Pancreas (tissue), 10 donors: ENCODE data around the gene BRD7. TPM values are rescaled to one million over a fixed set of nuclear protein-coding genes. Genes with fewer than 3 reads are reported as not detected.
A peak's percentile ranks its signal among the peaks of the same experiment; 100 is the strongest.

Source experiments
- ATAC-seq, 4 donors: fragments of 200-7000 bp; cut with Tn5 transposase; one replicate each; pipeline versions ENCODE4 v1.8.0 to v1.9.1; 2020; ENCODE audit warnings: mild to moderate bottlenecking in 4 of 4, moderate library complexity in 4 of 4
- DNase-seq, 6 donors: peaks; one replicate each; pipeline ENCODE4 v3.0.0-alpha.2; 2020
- FAIRE-seq: peaks from 2 replicates; lab custom pipeline; 2012; peaks lifted over from hg19 to GRCh38; lab: Jason Lieb, UNC
- H3K27ac ChIP-seq, 4 donors: fragments of 200-600 bp; sonication (generic); 1 replicate in 3 of 4; 2 replicates in 1 of 4; pipeline versions ENCODE4 v1.5.0 to v1.8.0; 2020
- H3K27me3 ChIP-seq, 4 donors: fragments of 200-600 bp; one replicate each; pipeline ENCODE4 v1.8.0; 2021
- H3K36me3 ChIP-seq, 3 donors: fragments of 200-600 bp; sonication (generic) in 1 of 3; one replicate each; pipeline versions ENCODE4 v1.5.0 to v1.8.0; 2020 to 2021
- H3K4me1 ChIP-seq, 3 donors: fragments of 200-600 bp; one replicate each; pipeline ENCODE4 v1.8.0; 2021
- H3K4me3 ChIP-seq, 4 donors: fragments of 200-600 bp; sonication (generic) in 2 of 4; one replicate each; pipeline versions ENCODE4 v1.5.0 to v1.8.0; 2020 to 2021
- H3K9me3 ChIP-seq, 4 donors: fragments of 200-600 bp; one replicate each; pipeline ENCODE4 v1.8.0; 2021
- WGBS, 2 donors: extraction: QIAGEN DNeasy Blood & Tissue Kit; methylation state at CpG; one replicate each; pipeline ENCODE4 v1.1.7; 2013; 5-methylcytosine and 5-hydroxymethylcytosine counted together
- intact Hi-C, 3 donors: fragments of 100-400 bp; cut with DNase I; formaldehyde crosslinking; loops; one replicate each; pipeline versions ENCODE4 v1.11.1 to v1.14.2; 2022
- polyA plus RNA-seq, 2 donors: library from polyadenylated mRNA; stranded (reverse); fragments of 200-250 nt; gene quantifications; one replicate each; pipeline ENCODE4 v1.2.3, GENCODE V29; 2013
- total RNA-seq, 6 donors: library from RNA; stranded (reverse); fragmentation: NEBNext Ultra II Directional in 4 of 6; extraction: Animal tissue kit (Norgen Biotek cat#: 25700) in 4 of 6; gene quantifications; one replicate each; pipeline versions ENCODE4 v1.2.1 to v1.2.4, GENCODE V29; 2021 to 2023
- TF ChIP-seq, protein P1 (sequence below), 4 donors: fragments of 200-600 bp; sonication (generic) in 3 of 4; IDR thresholded peaks; one replicate each; pipeline versions ENCODE4 v1.5.0 to v1.8.0; 2021; ENCODE audit warnings: antibody characterized with exemption in 4 of 4
- donor health status: healthy with polysubstance abuse.
- donor health status: DM: no; HTN: no; CAD: no; lungs with moderate emphysema.
- donor health status: DM: no; HTN: no; CAD: no.
- donor health status: control.
- donor health status: control.
- donor health status: Bipolar disorder and iron deficiency.
- donor health status: DM: yes; HTN: yes; CAD: no.
- donor health status: DM: no; HTN: no; CAD: no.
- donor health status: DM: no; HTN: no; CAD: no.
- donor health status: DM: yes; HTN: yes; CAD: no.

The BRD7 gene
- total and polyA plus RNA-seq, 8 donors = 23.4 to 40.4 (median 32.4) TPM

DNA sequence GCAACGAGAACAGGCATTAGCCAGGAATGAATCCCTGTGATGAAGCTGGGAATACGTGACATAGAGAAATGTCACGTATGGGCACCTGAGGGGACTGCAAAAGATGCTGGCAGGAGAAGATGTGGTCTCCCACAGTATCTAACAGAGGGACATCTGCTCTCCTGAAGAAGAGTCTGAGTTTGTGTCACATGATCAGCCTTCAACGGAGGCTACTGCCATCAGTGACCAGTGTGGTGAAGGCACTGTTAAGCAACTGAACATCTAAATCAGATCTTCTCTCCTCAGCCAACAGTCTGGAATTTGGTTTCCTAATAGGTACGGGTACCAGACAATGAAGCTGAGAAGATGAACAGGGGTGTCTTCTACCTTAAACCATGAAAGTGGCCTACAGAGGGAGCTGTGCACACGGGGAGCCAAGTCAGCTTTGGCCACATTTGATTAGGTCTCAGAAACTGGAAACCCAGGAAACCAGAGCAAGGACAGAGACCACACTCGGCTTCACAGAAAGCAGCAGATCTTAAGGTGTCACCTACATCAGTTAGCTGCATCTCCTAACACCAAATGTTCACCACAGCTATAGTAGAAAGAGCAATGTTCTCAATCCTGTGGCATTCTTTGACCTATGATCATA is 41.8 kb downstream of the BRD7 start:
- intact Hi-C loops = no loop called here
- DNase-seq = no peak
- WGBS, 2 donors = 70 to 72% methylated on average over 7 of the region's 7 CpGs
- Histone ChIP-seq H3K36me3 (peaks cover 0 to 30% (median 5%) of the 10 kb centered on the region in 3 donors), H3K4me1 (no peaks in the 10 kb centered on the region), H3K4me3 (no peak overlapping the region), H3K27ac (no peak overlapping the region), H3K27me3 (no peaks in the 10 kb centered on the region), H3K9me3 (no peaks in the 10 kb centered on the region)
- TF ChIP-seq, protein P1, sequence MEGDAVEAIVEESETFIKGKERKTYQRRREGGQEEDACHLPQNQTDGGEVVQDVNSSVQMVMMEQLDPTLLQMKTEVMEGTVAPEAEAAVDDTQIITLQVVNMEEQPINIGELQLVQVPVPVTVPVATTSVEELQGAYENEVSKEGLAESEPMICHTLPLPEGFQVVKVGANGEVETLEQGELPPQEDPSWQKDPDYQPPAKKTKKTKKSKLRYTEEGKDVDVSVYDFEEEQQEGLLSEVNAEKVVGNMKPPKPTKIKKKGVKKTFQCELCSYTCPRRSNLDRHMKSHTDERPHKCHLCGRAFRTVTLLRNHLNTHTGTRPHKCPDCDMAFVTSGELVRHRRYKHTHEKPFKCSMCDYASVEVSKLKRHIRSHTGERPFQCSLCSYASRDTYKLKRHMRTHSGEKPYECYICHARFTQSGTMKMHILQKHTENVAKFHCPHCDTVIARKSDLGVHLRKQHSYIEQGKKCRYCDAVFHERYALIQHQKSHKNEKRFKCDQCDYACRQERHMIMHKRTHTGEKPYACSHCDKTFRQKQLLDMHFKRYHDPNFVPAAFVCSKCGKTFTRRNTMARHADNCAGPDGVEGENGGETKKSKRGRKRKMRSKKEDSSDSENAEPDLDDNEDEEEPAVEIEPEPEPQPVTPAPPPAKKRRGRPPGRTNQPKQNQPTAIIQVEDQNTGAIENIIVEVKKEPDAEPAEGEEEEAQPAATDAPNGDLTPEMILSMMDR (IDR thresholded peaks at IDR 0.05) = peak in 1 of 4 donors; percentile 10
- FAIRE-seq = no peak
- ATAC-seq = peak in 3 of 4 donors; percentile 67 to 75 (median 71)

DNA sequence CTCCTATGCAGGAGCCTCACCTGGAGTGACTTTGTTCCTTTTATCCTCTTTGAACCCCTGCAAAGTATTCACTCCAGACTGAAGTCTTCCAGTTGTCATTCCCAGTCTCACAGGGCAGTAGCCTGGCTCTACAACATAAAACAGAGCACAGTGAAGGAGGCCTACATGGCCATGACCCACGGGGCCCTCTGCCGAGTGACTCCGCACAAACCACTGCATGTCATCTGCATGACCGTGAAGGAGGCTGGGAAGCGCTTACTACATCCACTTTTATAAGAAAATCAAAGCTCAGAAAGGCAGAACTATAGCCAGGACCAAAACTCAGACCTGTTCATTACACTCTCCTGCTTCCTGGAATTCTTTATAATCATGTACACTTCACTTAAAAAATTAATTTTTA is 42.5 kb downstream of the BRD7 start:
- no peak overlapping the region for H3K27ac ChIP-seq
- 84 to 86% methylated on average over 5 of the region's 5 CpGs for WGBS, 2 donors
- ATAC-seq (no peak), FAIRE-seq (no peak), DNase-seq (no peak)
- intact Hi-C loops = no loop called here
- TF ChIP-seq, protein P1 (IDR thresholded peaks at IDR 0.05) = no peak
- no peak overlapping the region for H3K4me3 ChIP-seq
- H3K9me3 ChIP-seq = no peaks in the 10 kb centered on the region
- H3K36me3 ChIP-seq = peaks cover 0 to 35% (median 5%) of the 10 kb centered on the region in 3 donors
- H3K27me3 ChIP-seq = no peaks in the 10 kb centered on the region
- no peaks in the 10 kb centered on the region for H3K4me1 ChIP-seq

DNA sequence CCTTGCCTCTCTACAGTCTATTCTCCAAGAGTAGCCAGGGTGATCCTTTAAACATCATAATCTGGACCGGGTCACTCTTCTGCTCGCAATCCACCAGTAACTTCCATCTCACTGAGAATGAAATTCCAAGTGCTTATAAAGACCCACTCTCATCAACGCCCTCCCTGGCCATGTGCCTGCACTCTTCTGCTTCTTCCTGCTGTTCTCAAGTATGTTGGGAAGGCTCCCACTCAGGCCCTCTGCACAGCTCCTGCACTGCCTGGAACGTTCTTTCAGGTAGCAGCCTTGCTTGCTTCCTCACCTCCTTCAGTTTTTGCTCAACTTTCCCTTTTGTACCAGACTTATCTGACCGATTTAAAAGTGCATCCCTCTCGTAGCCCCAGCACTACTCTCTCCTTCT is 44.4 kb downstream of the BRD7 start:
- no peak for ATAC-seq
- no peak for FAIRE-seq
- intact Hi-C loops = no loop called here

DNA sequence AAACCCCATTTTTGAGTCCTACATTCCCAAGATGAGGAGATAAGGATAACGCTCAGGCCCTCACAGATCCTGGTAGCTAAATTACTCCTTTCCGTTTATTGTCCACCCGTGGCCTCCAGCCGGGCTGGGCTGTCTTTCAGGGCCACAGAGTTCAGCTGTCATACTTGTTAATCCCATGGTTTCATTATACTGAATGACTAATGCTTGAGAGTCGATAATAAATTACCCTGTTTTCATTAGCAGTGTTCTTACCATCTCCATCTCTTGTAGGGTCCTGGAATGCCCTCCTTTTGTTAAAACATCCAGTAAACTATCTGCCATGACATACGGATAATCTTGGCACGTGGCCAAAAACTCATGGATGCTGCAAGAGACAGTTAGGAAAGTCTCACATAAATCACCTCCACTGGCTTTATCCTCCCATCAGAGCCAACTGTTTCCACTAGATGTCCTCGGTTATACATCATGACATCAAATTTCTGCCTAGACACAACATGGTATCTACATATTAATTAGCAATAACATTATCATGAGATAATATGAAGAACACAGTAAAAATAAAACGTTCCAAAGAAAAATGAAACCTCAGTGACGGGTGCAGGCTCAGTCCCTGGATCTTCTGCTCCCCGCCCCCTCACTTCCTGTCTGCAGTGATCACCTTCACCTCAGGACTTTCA is 45.3 kb downstream of the BRD7 start:
- no peak for FAIRE-seq

More for the DNA sequence above, 44.4 kb downstream of the BRD7 start:
- no peaks in the 10 kb centered on the region for H3K27me3 ChIP-seq
- TF ChIP-seq, protein P1 (IDR thresholded peaks at IDR 0.05) = no peak
- H3K36me3 ChIP-seq = peaks cover 5 to 55% (median 17%) of the 10 kb centered on the region in 3 donors
- H3K4me3 ChIP-seq = no peak overlapping the region
- H3K9me3 ChIP-seq = no peaks in the 10 kb centered on the region
- WGBS, 2 donors = 91 to 97% methylated on average over 6 of the region's 6 CpGs
- DNase-seq = no peak
- no peak overlapping the region for H3K27ac ChIP-seq
- H3K4me1 ChIP-seq = no peaks in the 10 kb centered on the region

More for the DNA sequence above, 45.3 kb downstream of the BRD7 start:
- intact Hi-C loops = no loop called here
- Histone ChIP-seq H3K9me3 (no peaks in the 10 kb centered on the region), H3K4me3 (no peak overlapping the region), H3K4me1 (no peaks in the 10 kb centered on the region), H3K27ac (no peak overlapping the region), H3K27me3 (no peaks in the 10 kb centered on the region), H3K36me3 (peaks cover 5 to 61% (median 21%) of the 10 kb centered on the region in 3 donors)
- TF ChIP-seq, protein P1 (IDR thresholded peaks at IDR 0.05) = no peak
- 74% methylated on average over 11 of the region's 11 CpGs for WGBS, 2 donors
- ATAC-seq (peak in 1 of 4 donors; percentile 31), DNase-seq (no peak)
